Esophagus muscularis mucosa (tissue), 3 donors: ENCODE measurements around the gene TRAPPC3.

ENCODE experiments used
- EP300 ChIP-seq: sonication (generic); formaldehyde crosslinking; IDR thresholded peaks from one replicate; pipeline ENCODE4 v1.6.1; 2017; ENCODE audit warnings: antibody characterized with exemption
- TF ChIP-seq, protein P1 (sequence below), 3 experiments: fragments of 200-600 bp in 2 of 3; fragments of 450-650 bp in 1 of 3; sonication (generic) in 2 of 3; IDR thresholded peaks; one replicate each; pipeline ENCODE4 v1.5.1; 2017 to 2019; ENCODE audit warnings: antibody characterized with exemption in 3 of 3, mild to moderate bottlenecking in 2 of 3, moderate library complexity in 1 of 3

DNA sequence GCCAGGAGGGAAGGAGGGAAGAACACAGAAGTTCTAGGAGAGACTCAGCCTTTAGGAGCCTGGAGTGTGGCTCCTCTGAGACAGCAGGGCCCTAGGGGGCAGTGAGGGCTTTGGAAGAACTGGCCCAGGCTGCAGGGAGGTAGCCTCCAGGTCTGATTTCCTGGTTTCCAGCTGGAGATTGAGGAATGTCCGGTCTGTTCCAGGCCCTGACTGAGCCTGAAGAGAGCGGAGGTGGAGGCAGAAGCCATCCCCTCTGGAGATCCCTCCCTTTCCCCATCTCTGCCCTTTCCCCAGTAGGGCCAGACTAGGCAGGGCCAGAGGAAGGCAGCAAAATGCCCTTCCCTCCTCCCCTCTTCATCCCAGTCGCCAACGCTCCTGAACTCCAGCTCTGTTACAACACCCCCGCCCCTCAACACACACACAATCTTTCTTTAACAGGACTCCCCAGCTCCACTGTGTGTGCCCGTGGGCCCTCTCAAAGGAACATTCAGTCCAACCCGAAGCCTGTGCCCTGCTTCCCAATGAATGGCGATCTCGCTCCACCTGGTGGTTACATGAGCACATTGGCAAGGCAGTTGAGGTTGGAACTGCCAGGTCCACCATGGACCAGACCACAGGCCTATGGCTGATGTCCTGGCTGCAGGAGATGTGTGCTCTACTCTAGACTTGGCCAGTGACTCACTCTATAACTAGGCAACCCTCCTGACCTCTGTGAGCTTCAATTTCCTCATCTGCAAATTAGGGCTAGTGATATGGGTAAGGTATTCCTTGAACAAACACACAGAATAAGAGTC is 38.7 kb upstream of the TRAPPC3 start:
- TF ChIP-seq, protein P1, sequence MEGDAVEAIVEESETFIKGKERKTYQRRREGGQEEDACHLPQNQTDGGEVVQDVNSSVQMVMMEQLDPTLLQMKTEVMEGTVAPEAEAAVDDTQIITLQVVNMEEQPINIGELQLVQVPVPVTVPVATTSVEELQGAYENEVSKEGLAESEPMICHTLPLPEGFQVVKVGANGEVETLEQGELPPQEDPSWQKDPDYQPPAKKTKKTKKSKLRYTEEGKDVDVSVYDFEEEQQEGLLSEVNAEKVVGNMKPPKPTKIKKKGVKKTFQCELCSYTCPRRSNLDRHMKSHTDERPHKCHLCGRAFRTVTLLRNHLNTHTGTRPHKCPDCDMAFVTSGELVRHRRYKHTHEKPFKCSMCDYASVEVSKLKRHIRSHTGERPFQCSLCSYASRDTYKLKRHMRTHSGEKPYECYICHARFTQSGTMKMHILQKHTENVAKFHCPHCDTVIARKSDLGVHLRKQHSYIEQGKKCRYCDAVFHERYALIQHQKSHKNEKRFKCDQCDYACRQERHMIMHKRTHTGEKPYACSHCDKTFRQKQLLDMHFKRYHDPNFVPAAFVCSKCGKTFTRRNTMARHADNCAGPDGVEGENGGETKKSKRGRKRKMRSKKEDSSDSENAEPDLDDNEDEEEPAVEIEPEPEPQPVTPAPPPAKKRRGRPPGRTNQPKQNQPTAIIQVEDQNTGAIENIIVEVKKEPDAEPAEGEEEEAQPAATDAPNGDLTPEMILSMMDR (IDR thresholded peaks at IDR 0.05) = peak; percentile 90 to 95 (median 93)
- no peak for TF ChIP-seq EP300
